PC-3 (cell line): ENCODE results near the gene KCNQ1OT1.

Experiments used
- CTCF ChIP-seq: fragments of 300-600 bp; sonication (generic); conservative IDR thresholded peaks from 2 replicates; pipeline ENCODE4 v1.5.1; 2017; ENCODE audit warnings: antibody characterized with exemption, low read depth, mild to moderate bottlenecking, low read length
- EZH2phosphoT487 ChIP-seq: fragments of 300-600 bp; sonication (generic); IDR thresholded peaks from 2 replicates; pipeline ENCODE4 v1.6.1; 2018; ENCODE audit warnings: mild to moderate bottlenecking, antibody characterized with exemption, low read length, borderline replicate concordance

GRCh38 chr11:2574553-2575535 is 125.0 kb downstream of the KCNQ1OT1 start:
- TF ChIP-seq EZH2phosphoT487 (no peak), CTCF (no peak)
